GM21447 (cell line): ENCODE data around the gene RTL10.

Experiments used
- ATAC-seq: cut with Tn5 transposase; IDR thresholded peaks from one replicate; pipeline ENCODE4 v1.9.1; 2021; ENCODE audit not compliant: unreplicated experiment

Gene RTL10

DNA sequence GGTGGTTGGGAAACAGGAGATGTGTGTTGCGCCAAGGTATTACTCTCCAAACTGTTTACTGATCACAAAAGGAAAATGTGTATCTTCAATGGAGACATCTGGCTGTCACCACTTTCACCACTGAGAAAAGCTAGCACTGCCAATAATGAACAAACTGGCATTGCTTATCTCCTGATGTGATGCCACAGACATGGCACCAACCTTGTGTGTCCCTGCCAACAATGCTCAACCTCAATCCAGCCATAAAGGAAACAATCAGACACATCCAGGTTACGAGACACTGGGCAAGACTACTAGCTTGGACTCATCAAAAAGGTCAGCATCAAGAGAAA, 28.1 kb downstream of the RTL10 start:
- ATAC-seq = no peak

- no peak for ATAC-seq
Measured at GRCh38 chr22:19825904-19826618, 28.6 kb downstream of the RTL10 start.

GRCh38 chr22:19824926-19825339, 29.7 kb downstream of the RTL10 start:
- ATAC-seq = no peak

DNA sequence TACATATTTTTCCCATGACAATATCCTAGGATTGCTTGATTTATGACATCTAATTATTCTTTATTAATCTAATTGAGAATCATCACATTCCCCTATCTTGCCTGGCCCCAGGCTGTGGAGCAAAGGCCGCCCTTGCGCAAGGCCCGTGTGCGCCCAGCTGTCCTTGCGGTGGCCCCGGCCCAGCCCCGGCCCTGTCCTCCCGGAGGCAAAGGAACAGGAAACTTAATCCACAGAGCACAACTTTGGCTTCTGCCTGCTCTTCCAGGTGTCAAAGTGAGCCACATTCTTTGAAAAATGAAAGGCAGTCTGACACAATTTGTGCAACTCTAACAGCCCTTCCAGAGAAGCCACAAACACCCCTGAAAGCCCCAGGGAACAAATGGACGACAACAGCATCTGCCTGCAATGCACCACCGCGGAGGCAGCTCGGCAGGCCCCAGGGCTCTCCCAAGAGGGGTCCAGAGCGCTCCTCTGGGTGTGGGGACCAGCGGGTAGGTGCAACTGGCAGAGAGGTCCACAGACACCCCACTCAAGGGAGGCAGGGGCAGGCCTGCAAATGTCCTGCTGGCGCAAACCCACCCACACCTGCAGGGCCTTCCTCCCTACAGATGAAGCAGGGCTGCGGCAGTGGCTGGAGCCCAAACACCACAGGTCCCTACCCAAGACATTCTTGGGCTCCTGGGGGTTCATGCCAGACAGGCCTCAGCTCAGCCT, 30.3 kb downstream of the RTL10 start:
- ATAC-seq = no peak

- no peak for ATAC-seq
Measured at GRCh38 chr22:19823902-19824211, 30.8 kb downstream of the RTL10 start.

- ATAC-seq = no peak
Measured at GRCh38 chr22:19823191-19823901, 31.3 kb downstream of the RTL10 start.

DNA sequence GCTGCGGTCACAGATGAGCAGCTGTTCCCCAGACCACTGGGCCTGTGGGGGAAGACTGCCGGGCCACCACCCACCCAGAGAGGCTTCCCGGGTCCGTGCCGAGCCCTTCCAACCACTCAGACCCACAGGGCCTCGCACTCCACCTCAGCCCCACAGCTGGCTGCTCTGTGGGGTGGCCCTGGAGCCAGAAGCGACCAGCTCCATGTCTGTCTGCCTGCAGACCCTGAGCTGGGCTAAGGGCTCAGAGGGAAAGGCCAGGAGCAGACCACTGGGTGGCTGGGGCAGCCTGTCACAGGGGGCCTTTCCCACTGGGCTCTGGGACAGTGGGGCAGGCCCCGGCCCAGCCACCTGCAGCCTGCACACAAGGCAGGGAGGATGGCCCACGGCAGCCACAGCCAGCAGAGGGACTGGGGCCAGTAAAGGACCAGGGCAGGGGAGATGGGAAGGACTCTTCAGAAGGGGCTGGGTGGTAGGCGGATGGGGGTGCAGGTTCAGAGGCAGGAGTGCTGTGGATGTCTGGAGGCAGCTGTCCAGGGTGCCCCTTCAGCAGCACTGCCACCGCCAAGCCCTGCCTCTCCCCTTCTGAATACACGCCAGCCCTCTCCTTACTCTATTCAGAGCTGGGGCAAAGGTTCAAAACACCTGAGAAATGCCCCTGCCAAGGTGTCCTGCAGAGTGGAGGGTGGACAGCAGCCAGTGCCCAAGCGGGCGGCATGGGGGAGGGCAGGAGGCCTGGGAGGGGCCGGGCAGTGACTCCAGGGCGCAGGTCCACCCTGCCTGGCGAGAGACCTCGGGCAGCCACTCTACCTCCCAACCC, 32.2 kb downstream of the RTL10 start:
- ATAC-seq = no peak

- no peak for ATAC-seq
Measured at GRCh38 chr22:19821523-19822300, 33.0 kb downstream of the RTL10 start.

DNA sequence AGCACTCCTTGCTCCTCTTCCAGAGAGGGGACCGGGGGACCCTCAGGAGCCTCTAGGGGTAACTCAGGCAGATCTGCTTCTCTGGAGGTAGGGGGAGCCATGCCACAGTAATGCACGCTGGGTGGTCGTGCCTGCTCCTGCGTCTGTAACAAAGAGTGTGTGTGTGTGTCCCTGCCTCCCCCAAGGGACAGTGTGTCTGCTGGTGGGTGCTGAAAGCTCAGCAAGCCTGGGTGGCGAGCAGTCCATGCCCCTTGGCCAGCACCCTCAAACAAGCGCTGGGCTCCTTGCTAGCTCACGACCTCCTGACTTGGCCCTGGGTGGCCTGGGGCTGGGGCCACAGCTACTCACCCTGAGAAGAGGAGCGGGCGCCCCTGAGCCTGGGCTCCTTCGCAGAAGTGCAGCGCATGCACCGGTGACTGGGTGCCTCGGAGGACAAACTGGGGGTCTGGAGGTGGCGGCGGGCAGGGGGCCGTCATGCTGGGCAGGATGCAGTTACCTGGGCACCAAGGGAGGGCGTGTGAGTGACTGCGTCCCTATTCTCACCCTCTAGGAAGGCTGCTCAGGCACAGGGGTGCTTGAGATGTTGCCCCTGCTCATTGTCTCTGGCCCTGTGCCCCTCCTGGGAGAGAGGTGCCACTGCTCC, 33.7 kb downstream of the RTL10 start:
- no peak for ATAC-seq

DNA sequence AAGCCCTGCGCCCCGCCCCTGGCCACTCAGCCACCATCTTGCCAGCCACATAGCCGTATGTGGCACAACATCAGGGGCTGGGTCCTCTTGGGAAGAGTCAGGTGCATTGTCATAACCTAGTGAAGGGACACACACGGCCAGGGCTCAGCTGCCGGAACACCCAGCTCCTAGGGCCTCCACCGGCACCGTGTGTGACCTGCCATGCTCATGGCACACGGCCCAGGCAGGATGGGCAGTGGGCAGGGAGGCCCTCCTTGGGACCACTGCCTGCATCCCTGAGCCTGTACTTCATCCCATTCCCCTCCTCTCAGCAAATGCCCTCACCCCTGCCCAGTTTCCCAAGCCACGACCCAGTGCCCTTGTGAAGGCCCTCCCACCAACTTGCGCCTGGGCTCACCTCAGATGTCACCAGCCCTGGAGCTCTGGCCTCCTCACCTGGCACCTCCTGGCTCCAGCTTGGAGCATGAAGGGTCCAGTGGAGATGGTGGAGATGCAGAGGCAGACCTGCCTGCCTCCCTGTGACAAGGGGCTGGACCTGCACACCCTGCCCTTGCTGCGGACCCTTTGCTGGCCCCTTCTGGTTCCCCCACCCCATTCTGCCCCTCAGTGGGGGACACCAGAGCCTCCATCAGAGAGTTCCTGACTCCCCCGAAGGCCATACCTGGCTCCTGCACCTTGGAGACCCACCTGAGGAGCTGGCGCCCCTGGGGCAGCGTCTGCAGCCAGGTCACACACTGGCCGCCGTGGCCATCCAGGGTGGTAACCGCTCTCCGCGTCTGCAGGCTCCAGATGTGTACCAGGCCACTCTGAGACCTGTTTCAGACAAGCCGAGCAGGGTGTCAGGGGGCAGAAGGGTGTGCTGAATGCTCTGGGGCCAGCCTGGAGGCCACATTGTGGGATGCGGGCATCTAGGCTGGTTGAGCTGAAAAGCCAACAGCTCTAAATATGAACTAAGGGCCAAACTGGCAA, 34.5 kb downstream of the RTL10 start:
- ATAC-seq = no peak

- no peak for ATAC-seq
Measured at GRCh38 chr22:19819208-19819910, 35.3 kb downstream of the RTL10 start.

- no peak for ATAC-seq
Measured at GRCh38 chr22:19818324-19819207, 36.1 kb downstream of the RTL10 start.

DNA sequence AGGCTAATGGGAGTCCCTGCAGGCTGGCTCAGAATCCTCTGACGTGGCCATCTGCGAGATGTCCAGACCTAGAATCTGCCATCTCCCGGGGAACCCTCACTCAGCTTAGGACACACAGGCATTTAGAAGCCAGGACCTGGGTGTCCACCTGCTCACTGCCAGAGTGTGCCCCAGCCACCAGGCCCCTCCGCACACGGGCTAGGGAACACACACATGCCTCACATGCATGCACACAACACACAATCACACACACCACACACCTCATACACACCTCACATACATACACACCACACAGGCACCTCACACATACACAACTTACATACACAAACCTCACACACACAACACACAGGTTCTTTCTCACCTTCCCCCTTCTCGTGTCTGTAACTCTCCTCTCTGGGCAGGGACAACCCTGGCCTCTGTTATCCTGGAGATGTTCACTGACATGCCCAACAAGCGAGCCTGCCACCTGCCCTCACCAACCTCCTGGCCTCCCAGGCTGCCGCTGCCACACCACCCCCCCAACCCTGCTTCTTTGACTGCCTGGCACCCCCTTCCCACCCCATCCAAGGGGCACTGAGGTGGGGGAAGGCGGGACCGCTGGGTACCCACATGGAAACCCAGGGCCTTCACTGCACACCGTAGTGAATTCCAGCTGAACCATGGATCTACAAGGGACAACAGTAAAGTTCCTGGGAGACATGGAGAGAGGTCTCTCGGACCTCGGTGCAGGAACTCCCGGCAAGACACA, 38.1 kb downstream of the RTL10 start:
- no peak for ATAC-seq

DNA sequence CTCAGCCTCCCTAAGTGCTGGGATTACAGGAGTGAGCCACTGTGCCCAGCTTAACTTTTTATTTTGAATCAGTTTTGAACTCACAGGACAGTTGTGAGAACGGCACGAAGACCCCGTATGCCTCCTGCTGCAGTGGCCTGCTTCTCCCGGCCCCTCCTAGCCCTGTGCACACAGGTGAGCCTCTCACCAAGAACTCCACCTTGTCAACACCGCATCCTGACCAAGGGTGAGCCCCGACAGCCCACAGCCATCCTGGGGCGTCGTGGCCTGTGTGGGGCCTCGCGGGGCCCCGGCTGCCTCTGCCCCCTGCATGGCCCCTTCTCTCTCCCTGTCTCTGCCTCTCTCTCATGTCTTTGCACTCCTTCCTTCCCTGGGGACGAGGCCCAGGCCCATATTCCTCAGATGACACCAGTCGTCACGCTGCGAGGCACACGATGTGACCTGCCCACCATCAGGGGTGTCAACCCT, 38.8 kb downstream of the RTL10 start:
- ATAC-seq = no peak

DNA sequence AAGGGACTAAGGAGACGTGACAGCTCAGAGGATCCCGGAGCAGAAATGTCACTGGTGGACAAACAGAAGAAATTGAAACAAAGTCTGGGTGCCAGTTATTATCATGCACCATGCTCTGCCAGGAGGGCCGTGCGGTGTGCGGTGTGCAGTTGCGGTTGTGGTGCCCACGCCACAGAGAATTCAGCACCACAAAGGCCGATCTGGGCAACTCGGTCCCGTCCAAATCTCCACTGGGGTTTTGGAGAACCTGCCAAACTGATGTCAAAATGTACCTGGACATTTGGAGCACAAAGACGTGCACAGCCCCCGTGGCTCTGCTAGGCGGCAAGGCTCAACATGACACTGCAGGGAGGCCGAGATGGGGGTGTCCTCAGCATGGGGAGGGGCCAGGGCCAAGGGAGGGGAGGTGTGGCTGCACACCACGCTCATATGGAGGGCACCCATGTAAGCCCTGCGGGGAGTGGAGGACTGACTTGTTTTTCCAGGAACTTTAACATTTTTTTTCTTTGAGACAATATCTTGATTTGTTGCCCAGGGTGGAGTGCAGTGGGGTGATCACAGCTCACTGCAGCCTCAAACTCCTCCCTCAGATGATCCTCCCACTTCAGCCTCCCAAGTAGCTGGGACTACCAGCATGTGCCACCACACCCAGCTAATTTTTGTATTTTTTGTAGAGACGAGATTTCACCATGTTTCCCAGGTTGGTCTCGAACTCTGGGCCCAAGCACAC, 39.4 kb downstream of the RTL10 start:
- no peak for ATAC-seq

DNA sequence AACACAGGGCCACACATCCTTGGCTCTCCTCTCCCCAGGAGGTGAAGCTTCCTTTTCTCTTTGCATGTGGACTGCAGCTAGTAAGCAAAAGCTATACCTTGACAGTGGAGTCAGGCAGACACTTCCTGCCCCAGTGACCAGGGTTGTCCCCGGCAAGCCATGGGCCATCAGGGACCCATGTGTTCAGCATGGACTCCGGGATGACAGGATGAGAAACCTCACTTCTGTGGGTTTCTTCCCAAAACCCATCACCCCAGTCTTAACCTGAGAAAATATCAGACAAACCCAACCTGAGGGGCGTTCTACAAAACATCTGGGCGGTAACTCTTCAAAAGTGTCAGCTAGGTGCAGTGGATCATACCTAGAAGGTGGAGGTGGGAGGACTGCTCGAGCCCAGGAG, 40.2 kb downstream of the RTL10 start:
- no peak for ATAC-seq
